OCI-LY3 (cell line): ENCODE measurements around the gene RNFT2.

Source experiments
- CTCF ChIP-seq: fragments of 200-600, 300-600 bp; sonication (generic); IDR thresholded peaks from 2 replicates; pipeline ENCODE4 v1.5.1; 2014; ENCODE audit warnings: antibody characterized with exemption, low read length, low read depth
- EZH2phosphoT487 ChIP-seq: fragments of 200-600 bp; shearing (Covaris generic); IDR thresholded peaks from 2 replicates; pipeline ENCODE4 v1.6.1; 2018; ENCODE audit warnings: antibody characterized with exemption, mixed run types, low read depth

- no peak for TF ChIP-seq CTCF
- no peak for TF ChIP-seq EZH2phosphoT487
Observed at GRCh38 chr12:116839287-116839830, 101.2 kb downstream of the RNFT2 start.
